Calu3 (cell line): ENCODE data around the gene ALDH2. TPM values are rescaled to one million over a fixed set of nuclear protein-coding genes. Genes with fewer than 3 reads are reported as not detected.
"Not testable (repeated sequence)": the region's sequence is repeated elsewhere in the genome, so short reads cannot be mapped to it uniquely, and the experiment has no call there.

Experiments
- BruUV-seq: library from RNA; stranded (reverse); fragments of 400-500 nt; replicated peaks from 2 replicates; lab custom pipeline; 2021; lab: Mats Ljungman, UMichigan
- CTCF ChIA-PET: fragments of 300-600 bp; sonication (Branson Sonifier 250); formaldehyde crosslinking; loops from one replicate; lab custom pipeline; 2022; ENCODE audit warnings: antibody characterized with exemption; lab: Charles Lee
- DNase-seq: peaks from one replicate; pipeline ENCODE4 v3.0.0; 2022
- H3K27ac Mint-ChIP-seq: one replicate; pipeline ENCODE4 v1.8.0; 2022; ENCODE audit warnings: mixed read lengths; ENCODE audit not compliant: unreplicated experiment
- H3K27me3 Mint-ChIP-seq: one replicate; pipeline ENCODE4 v1.8.0; 2022; ENCODE audit warnings: mixed read lengths; ENCODE audit not compliant: unreplicated experiment
- H3K36me3 Mint-ChIP-seq: one replicate; pipeline ENCODE4 v1.8.0; 2022; ENCODE audit warnings: mild to moderate bottlenecking, moderate library complexity, mixed read lengths; ENCODE audit not compliant: insufficient read depth, unreplicated experiment
- H3K4me1 Mint-ChIP-seq: one replicate; pipeline ENCODE4 v1.8.0; 2022; ENCODE audit warnings: mild to moderate bottlenecking, low read depth, mixed read lengths; ENCODE audit not compliant: unreplicated experiment
- H3K4me3 Mint-ChIP-seq: one replicate; pipeline ENCODE4 v1.8.0; 2022; ENCODE audit warnings: mild to moderate bottlenecking, low read depth, moderate library complexity, mixed read lengths; ENCODE audit not compliant: unreplicated experiment
- H3K9me3 Mint-ChIP-seq: one replicate; pipeline ENCODE4 v1.8.0; 2022; ENCODE audit warnings: low read depth, mixed read lengths; ENCODE audit not compliant: unreplicated experiment
- intact Hi-C: fragments of 100-400 bp; cut with micrococcal nuclease; formaldehyde crosslinking; loops from one replicate; pipeline ENCODE4 v1.10.0; 2022; ENCODE audit not compliant: unreplicated experiment
- total RNA-seq: library from RNA; stranded (reverse); gene quantifications from 2 replicates; pipeline ENCODE4 v1.2.3, GENCODE V29; 2022
- TF ChIP-seq, protein P1 (sequence below): fragments of 200-600 bp; IDR thresholded peaks from one replicate; pipeline ENCODE4 v1.8.0; 2022; ENCODE audit warnings: antibody characterized with exemption; ENCODE audit not compliant: unreplicated experiment

ALDH2 gene
- total RNA-seq, 1 experiment from 2014 or later = 152 TPM

- intact Hi-C loops = no loop called here
- BruUV-seq = no TSS peak
- H3K4me3 Mint-ChIP-seq = no peak overlapping the region
- peaks cover 2% of the 10 kb centered on the region for H3K9me3 Mint-ChIP-seq
- peaks cover 40% of the 10 kb centered on the region for H3K27me3 Mint-ChIP-seq
- no peak for DNase-seq
- TF ChIP-seq, protein P1, sequence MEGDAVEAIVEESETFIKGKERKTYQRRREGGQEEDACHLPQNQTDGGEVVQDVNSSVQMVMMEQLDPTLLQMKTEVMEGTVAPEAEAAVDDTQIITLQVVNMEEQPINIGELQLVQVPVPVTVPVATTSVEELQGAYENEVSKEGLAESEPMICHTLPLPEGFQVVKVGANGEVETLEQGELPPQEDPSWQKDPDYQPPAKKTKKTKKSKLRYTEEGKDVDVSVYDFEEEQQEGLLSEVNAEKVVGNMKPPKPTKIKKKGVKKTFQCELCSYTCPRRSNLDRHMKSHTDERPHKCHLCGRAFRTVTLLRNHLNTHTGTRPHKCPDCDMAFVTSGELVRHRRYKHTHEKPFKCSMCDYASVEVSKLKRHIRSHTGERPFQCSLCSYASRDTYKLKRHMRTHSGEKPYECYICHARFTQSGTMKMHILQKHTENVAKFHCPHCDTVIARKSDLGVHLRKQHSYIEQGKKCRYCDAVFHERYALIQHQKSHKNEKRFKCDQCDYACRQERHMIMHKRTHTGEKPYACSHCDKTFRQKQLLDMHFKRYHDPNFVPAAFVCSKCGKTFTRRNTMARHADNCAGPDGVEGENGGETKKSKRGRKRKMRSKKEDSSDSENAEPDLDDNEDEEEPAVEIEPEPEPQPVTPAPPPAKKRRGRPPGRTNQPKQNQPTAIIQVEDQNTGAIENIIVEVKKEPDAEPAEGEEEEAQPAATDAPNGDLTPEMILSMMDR = no peak
- H3K36me3 Mint-ChIP-seq = no peaks in the 10 kb centered on the region
- no peak overlapping the region for H3K27ac Mint-ChIP-seq
- CTCF ChIA-PET = no interaction called here
- peaks cover 8% of the 10 kb centered on the region for H3K4me1 Mint-ChIP-seq
These were observed 52.7 kb downstream of the ALDH2 start for GRCh38 chr12:111819191-111820158.

DNA sequence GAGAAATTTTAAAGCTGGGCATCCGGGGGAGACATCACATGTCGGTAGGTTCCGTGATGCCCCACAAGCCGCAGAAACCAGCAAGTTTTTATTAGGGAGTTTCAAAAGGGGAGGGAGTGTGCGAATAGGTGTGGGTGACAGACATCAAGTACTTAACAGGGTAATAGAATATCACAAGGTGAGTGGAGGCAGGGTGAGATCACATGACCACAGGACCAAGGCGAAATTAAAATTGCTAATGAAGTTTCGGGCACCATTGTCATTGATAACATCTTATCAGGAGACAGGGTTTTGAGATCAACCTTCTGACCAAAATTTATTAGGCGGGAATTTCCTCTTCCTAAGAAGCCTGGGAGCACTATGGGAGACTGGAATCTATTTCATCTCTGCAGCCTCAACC lies 54.1 kb downstream of the ALDH2 start:
- CTCF ChIA-PET, intact Hi-C loops, H3K4me1 Mint-ChIP-seq, H3K9me3 Mint-ChIP-seq, DNase-seq, H3K27ac Mint-ChIP-seq, H3K4me3 Mint-ChIP-seq, H3K36me3 Mint-ChIP-seq, BruUV-seq: not testable (repeated sequence)
- H3K27me3 Mint-ChIP-seq = peaks cover 40% of the 10 kb centered on the region

DNA sequence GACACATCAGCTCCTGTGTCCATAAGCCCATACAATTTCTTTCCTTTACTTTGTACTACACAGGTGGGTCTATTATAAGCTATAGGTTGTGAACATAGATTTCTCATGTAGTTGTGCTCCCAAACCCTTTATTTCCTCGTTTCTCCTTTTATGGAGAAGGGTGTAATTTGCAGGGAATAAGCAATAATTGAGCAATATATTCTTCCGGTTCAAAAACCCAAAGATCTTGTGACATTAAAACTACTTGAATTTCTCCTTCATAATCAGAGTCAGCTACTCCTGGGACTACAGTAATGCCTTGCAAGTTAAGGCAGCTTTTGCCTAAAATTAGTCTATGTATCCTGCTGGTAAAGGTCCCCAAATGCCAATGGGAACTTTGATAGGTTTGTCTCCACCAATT lies 56.2 kb downstream of the ALDH2 start:
- H3K4me3 Mint-ChIP-seq = no peak overlapping the region
- no peak overlapping the region for H3K27ac Mint-ChIP-seq
- TF ChIP-seq, protein P1 = no peak
- no TSS peak for BruUV-seq
- intact Hi-C loops = no loop called here
- CTCF ChIA-PET = no interaction called here
- H3K4me1 Mint-ChIP-seq = peaks cover 8% of the 10 kb centered on the region
- no peak for DNase-seq
- peaks cover 2% of the 10 kb centered on the region for H3K9me3 Mint-ChIP-seq
- H3K36me3 Mint-ChIP-seq = no peaks in the 10 kb centered on the region
- peaks cover 40% of the 10 kb centered on the region for H3K27me3 Mint-ChIP-seq

DNA sequence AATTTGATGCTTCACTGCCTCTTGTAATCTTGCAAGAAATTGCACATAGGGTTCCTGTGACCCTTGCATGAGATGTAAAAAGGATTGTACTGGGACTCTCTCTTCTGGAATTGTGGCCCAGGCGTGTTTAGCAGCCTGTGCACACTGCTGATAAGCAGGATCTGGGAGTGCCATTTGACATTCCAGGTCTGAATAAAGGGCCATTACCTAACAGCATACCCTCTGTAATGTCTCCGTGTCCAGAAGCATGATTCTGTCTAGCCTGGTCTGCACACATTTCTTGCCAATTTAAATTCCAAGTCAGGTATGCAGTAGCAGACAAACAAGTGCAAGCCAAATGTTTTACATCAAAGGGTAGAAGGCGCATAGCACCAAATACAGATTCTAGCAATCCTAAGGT lies 57.2 kb downstream of the ALDH2 start:
- H3K9me3 Mint-ChIP-seq = peaks cover 2% of the 10 kb centered on the region
- BruUV-seq = no TSS peak
- TF ChIP-seq, protein P1 = no peak
- CTCF ChIA-PET = no interaction called here
- H3K36me3 Mint-ChIP-seq = no peaks in the 10 kb centered on the region
- no peak overlapping the region for H3K27ac Mint-ChIP-seq
- H3K4me3 Mint-ChIP-seq = no peak overlapping the region
- intact Hi-C loops = no loop called here
- no peak for DNase-seq
- peaks cover 40% of the 10 kb centered on the region for H3K27me3 Mint-ChIP-seq
- peaks cover 8% of the 10 kb centered on the region for H3K4me1 Mint-ChIP-seq

DNA sequence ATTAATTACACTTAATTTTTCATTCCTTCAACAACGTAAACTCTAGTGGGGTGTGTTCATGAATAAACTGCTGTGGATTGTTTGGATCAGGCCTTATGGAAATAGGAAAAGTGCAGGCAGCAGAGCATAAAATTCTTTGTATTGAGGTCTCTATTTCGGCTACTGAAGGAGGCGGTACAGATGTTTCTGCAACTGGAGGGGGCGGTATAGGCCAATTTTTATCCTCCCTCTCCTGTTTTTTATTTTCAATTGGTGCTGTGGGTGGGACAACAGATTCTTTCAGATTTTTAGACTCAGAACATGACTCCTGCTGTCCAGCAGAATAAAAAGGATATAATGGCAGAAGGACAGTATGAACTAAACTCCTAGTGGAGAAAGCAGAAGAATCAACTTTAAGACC lies 57.6 kb downstream of the ALDH2 start:
- H3K4me3 Mint-ChIP-seq, H3K36me3 Mint-ChIP-seq, H3K9me3 Mint-ChIP-seq, intact Hi-C loops, H3K27ac Mint-ChIP-seq, BruUV-seq, H3K4me1 Mint-ChIP-seq, CTCF ChIA-PET: not testable (repeated sequence)
- DNase-seq = peak; percentile 14
- TF ChIP-seq, protein P1 = peak; percentile 52
- H3K27me3 Mint-ChIP-seq = peaks cover 36% of the 10 kb centered on the region
